COLO668 (cell line): Measurements from ENCODE around the gene RDH8.
"Not testable (repeated sequence)": the region's sequence is repeated elsewhere in the genome, so short reads cannot be mapped to it uniquely, and the experiment has no call there.

Source experiments
- DNase-seq: peaks from one replicate; lab custom pipeline; 2025; ENCODE audit not compliant: unreplicated experiment; lab: John Stamatoyannopoulos, UW

Gene RDH8

GRCh38 chr19:10005632-10006334 is 7.5 kb upstream of the RDH8 start:
- no peak for DNase-seq

GRCh38 chr19:10006335-10006708 is 7.0 kb upstream of the RDH8 start:
- DNase-seq, result no peak

GRCh38 chr19:10006752-10007323 is 6.4 kb upstream of the RDH8 start:
- no peak for DNase-seq

GRCh38 chr19:10007371-10008183 is 5.7 kb upstream of the RDH8 start:
- no peak for DNase-seq

- no peak for DNase-seq
These were observed 5.0 kb upstream of the RDH8 start for GRCh38 chr19:10008184-10008765.

- no peak for DNase-seq
These were observed 3.5 kb upstream of the RDH8 start for GRCh38 chr19:10009714-10010224.

- no peak for DNase-seq
These were observed 3.0 kb upstream of the RDH8 start, which contains the start of gene COL5A3 for GRCh38 chr19:10010247-10010691. Gene COL5A3 (minus strand): TSS chr19:10010504. CDS start chr19:10010385, 119 bp downstream.

- DNase-seq, result no peak
These were observed 2.3 kb upstream of the RDH8 start for GRCh38 chr19:10010939-10011338.

GRCh38 chr19:10011974-10012373 is 1.3 kb upstream of the RDH8 start:
- DNase-seq, result no peak

GRCh38 chr19:10013834-10014618 is 743 bp downstream of the RDH8 start:
- no peak for DNase-seq

- no peak for DNase-seq
These were observed 5.0 kb downstream of the RDH8 start for GRCh38 chr19:10018263-10018662.

GRCh38 chr19:10018786-10019185 is 5.5 kb downstream of the RDH8 start:
- DNase-seq, result no peak

GRCh38 chr19:10019246-10019645 is 6.0 kb downstream of the RDH8 start:
- no peak for DNase-seq

GRCh38 chr19:10020851-10021250 is 7.6 kb downstream of the RDH8 start:
- no peak for DNase-seq

GRCh38 chr19:10021446-10021845 is 8.2 kb downstream of the RDH8 start:
- no peak for DNase-seq

- no peak for DNase-seq
These were observed 8.6 kb downstream of the RDH8 start for GRCh38 chr19:10021863-10022262.

- not testable (repeated sequence) for DNase-seq
These were observed 9.8 kb downstream of the RDH8 start for GRCh38 chr19:10023096-10023495.

- no peak for DNase-seq
These were observed 13.5 kb downstream of the RDH8 start for GRCh38 chr19:10026744-10027143.

GRCh38 chr19:10027158-10027997 is 14.1 kb downstream of the RDH8 start:
- peak; percentile 94 for DNase-seq

GRCh38 chr19:10033614-10034013 is 20.3 kb downstream of the RDH8 start:
- DNase-seq, result no peak
